NB4 (cell line): ENCODE results near the gene IYD.

Experiments
- CTCF ChIP-seq: IDR thresholded peaks from one replicate; pipeline ENCODE4 v1.5.1; 2012; ENCODE audit warnings: low read depth, low read length
- POLR2A ChIP-seq: IDR thresholded peaks from 2 replicates; pipeline ENCODE4 v1.6.1; 2011; ENCODE audit warnings: mild to moderate bottlenecking; ENCODE audit not compliant: insufficient read length; ENCODE audit errors: extremely low read depth

- peak; percentile 64 for TF ChIP-seq CTCF
- no peak for TF ChIP-seq POLR2A
Observed at GRCh38 chr6:150334790-150335783, 33.7 kb upstream of the IYD start.
